H1 (cell line): ENCODE measurements around the gene RALGDS. TPM values are rescaled to one million over a fixed set of nuclear protein-coding genes. Genes with fewer than 3 reads are reported as not detected.

Experiments
- CTCF ChIA-PET: fragments of 300-600 bp; sonication (Branson Sonifier 250); formaldehyde crosslinking; loops from one replicate; lab custom pipeline; 2021; ENCODE audit not compliant: partially characterized antibody; lab: Charles Lee
- POLR2A ChIA-PET: fragments of 300-600 bp; sonication (Branson Sonifier 250); formaldehyde crosslinking; loops from one replicate; lab custom pipeline; 2021; ENCODE audit warnings: inconsistent platforms; ENCODE audit not compliant: partially characterized antibody; lab: Charles Lee
- DNase-seq, 2 experiments: peaks; one replicate each; pipeline versions ENCODE4 v3.0.0 to v3.0.0-alpha.2; 2010 to 2022; ENCODE audit warnings: low spot score in 2 of 2, low read depth in 1 of 2, mixed read lengths in 1 of 2
- FAIRE-seq: peaks from 2 replicates; lab custom pipeline; 2011; peaks lifted over from hg19 to GRCh38; lab: Jason Lieb, UNC
- H2AFZ ChIP-seq: 2 replicates; pipeline ENCODE4 v1.8.1; 2012; ENCODE audit warnings: low read length, inconsistent platforms
- H2AK5ac ChIP-seq: 2 replicates; pipeline ENCODE4 v1.6.1; 2013; ENCODE audit warnings: low read depth, low read length
- H2BK120ac ChIP-seq: replicated peaks from 2 replicates; pipeline ENCODE3; 2013; ENCODE audit warnings: low read depth, low read length, inconsistent platforms
- H2BK12ac ChIP-seq: 2 replicates; pipeline ENCODE4 v1.6.1; 2013; ENCODE audit warnings: low read depth, low read length
- H2BK15ac ChIP-seq: 2 replicates; pipeline ENCODE4 v1.6.1; 2013; ENCODE audit warnings: low read length
- H2BK20ac ChIP-seq: 2 replicates; pipeline ENCODE4 v1.6.1; 2013; ENCODE audit warnings: low read length
- H2BK5ac ChIP-seq: 2 replicates; pipeline ENCODE4 v1.6.1; 2013; ENCODE audit warnings: low read depth, low read length
- H3K14ac ChIP-seq: 2 replicates; pipeline ENCODE4 v1.6.1; 2013; ENCODE audit warnings: inconsistent platforms; ENCODE audit not compliant: insufficient read length
- H3K18ac ChIP-seq: 2 replicates; pipeline ENCODE4 v1.6.1; 2013; ENCODE audit warnings: low read length; ENCODE audit errors: extremely low read depth
- H3K23ac ChIP-seq: 2 replicates; pipeline ENCODE4 v1.6.1; 2013; ENCODE audit warnings: inconsistent platforms; ENCODE audit not compliant: insufficient read length
- H3K23me2 ChIP-seq: 2 replicates; pipeline ENCODE4 v1.6.1; 2013; ENCODE audit warnings: low read depth, low read length
- H3K27ac ChIP-seq: 2 replicates; pipeline ENCODE4 v1.6.1; 2011; ENCODE audit warnings: low read depth, low read length, inconsistent platforms
- H3K27me3 ChIP-seq, 4 experiments: replicated peaks in 1 of 4; 1 replicate in 1 of 4; 2 replicates in 3 of 4; pipeline versions ENCODE4 v1.6.1 to v1.8.1; 2011 to 2013; ENCODE audit warnings: low read length in 3 of 4, mild to moderate bottlenecking in 3 of 4, inconsistent platforms in 2 of 4, mixed read lengths in 2 of 4, moderate library complexity in 1 of 4; ENCODE audit not compliant: control insufficient read depth in 3 of 4, insufficient read depth in 3 of 4; ENCODE audit errors: extremely low read depth in 1 of 4
- H3K36me3 ChIP-seq, 4 experiments: 2 replicates each; pipeline versions ENCODE4 v1.6.1 to v1.8.1; 2011 to 2013; ENCODE audit warnings: mild to moderate bottlenecking in 4 of 4, low read length in 3 of 4, moderate library complexity in 2 of 4, control low read depth in 1 of 4, inconsistent platforms in 1 of 4; ENCODE audit not compliant: insufficient read depth in 4 of 4, control insufficient read depth in 2 of 4
- H3K4ac ChIP-seq: replicated peaks from 2 replicates; pipeline ENCODE3; 2013; ENCODE audit warnings: low read length, low read depth, mixed read lengths, inconsistent platforms; ENCODE audit not compliant: insufficient read length
- H3K4me1 ChIP-seq, 4 experiments: replicated peaks in 1 of 4; 1 replicate in 1 of 4; 2 replicates in 3 of 4; pipeline versions ENCODE4 v1.6.1 to v1.8.1; 2011 to 2013; ENCODE audit warnings: low read length in 3 of 4, inconsistent platforms in 2 of 4, mixed read lengths in 1 of 4; ENCODE audit not compliant: insufficient read depth in 4 of 4, control insufficient read depth in 3 of 4
- H3K4me2 ChIP-seq, 2 experiments: 2 replicates each; pipeline versions ENCODE4 v1.6.1 to v1.8.1; 2011 to 2013; ENCODE audit warnings: low read depth in 2 of 2, low read length in 2 of 2, control low read depth in 1 of 2, inconsistent platforms in 1 of 2, mild to moderate bottlenecking in 1 of 2; ENCODE audit not compliant: insufficient read depth in 1 of 2
- H3K4me3 ChIP-seq, 4 experiments: fragments of 200-600, 300-600 bp in 1 of 4; sonication (generic), shearing (Covaris generic), sonication (Bioruptor Twin) in 1 of 4; 2 replicates each; pipeline versions ENCODE4 v1.5.1 to v1.8.1; 2011 to 2016; ENCODE audit warnings: low read length in 4 of 4, low read depth in 3 of 4, control low read depth in 2 of 4, inconsistent platforms in 2 of 4, mild to moderate bottlenecking in 2 of 4, mixed read lengths in 1 of 4, moderate library complexity in 1 of 4; ENCODE audit not compliant: insufficient read depth in 2 of 4; ENCODE audit errors: extremely low read depth in 1 of 4
- H3K56ac ChIP-seq: replicated peaks from 2 replicates; pipeline ENCODE3; 2013; ENCODE audit warnings: low read depth, mild to moderate bottlenecking, mixed read lengths, low read length, inconsistent platforms; ENCODE audit not compliant: insufficient read length
- H3K79me1 ChIP-seq: 2 replicates; pipeline ENCODE4 v1.6.1; 2013; ENCODE audit warnings: low read depth, low read length, control low read depth
- H3K79me2 ChIP-seq, 2 experiments: 2 replicates each; pipeline versions ENCODE4 v1.6.1 to v1.8.1; 2012 to 2013; ENCODE audit warnings: low read length in 2 of 2, mild to moderate bottlenecking in 2 of 2, inconsistent platforms in 1 of 2; ENCODE audit not compliant: insufficient read depth in 2 of 2, control insufficient read depth in 1 of 2
- H3K9ac ChIP-seq, 4 experiments: replicated peaks in 1 of 4; 1 replicate in 1 of 4; 2 replicates in 3 of 4; pipeline versions ENCODE4 v1.6.1 to v1.8.1; 2011 to 2013; ENCODE audit warnings: low read depth in 3 of 4, low read length in 3 of 4, control low read depth in 2 of 4, mild to moderate bottlenecking in 2 of 4, moderate library complexity in 2 of 4, inconsistent platforms in 1 of 4; ENCODE audit errors: extremely low read depth in 1 of 4
- H3K9me3 ChIP-seq, 2 experiments: 2 replicates each; pipeline versions ENCODE4 v1.6.1 to v1.8.1; 2012 to 2013; ENCODE audit warnings: mild to moderate bottlenecking in 2 of 2, moderate library complexity in 2 of 2, control low read depth in 1 of 2, inconsistent platforms in 1 of 2, low read depth in 1 of 2, low read length in 1 of 2, mixed read lengths in 1 of 2; ENCODE audit not compliant: insufficient read depth in 2 of 2
- H4K20me1 ChIP-seq, 2 experiments: replicated peaks in 1 of 2; 2 replicates each; pipeline versions ENCODE3 to v1.8.1; 2011 to 2013; ENCODE audit warnings: inconsistent platforms in 2 of 2, low read length in 2 of 2, mild to moderate bottlenecking in 1 of 2; ENCODE audit not compliant: insufficient read depth in 2 of 2, control insufficient read depth in 1 of 2
- H4K5ac ChIP-seq: 2 replicates; pipeline ENCODE4 v1.6.1; 2013; ENCODE audit warnings: low read length, low read depth, mixed read lengths, inconsistent platforms; ENCODE audit not compliant: insufficient read length
- H4K8ac ChIP-seq: 2 replicates; pipeline ENCODE4 v1.8.0; 2013; ENCODE audit warnings: mild to moderate bottlenecking, moderate library complexity, low read length, inconsistent platforms; ENCODE audit not compliant: insufficient read depth; ENCODE audit errors: extremely low read depth
- H4K91ac ChIP-seq: replicated peaks from 2 replicates; pipeline ENCODE3; 2013; ENCODE audit warnings: low read length, mixed read lengths, inconsistent platforms; ENCODE audit not compliant: insufficient read length
- ATF3 ChIP-seq: IDR thresholded peaks from 2 replicates; pipeline ENCODE4 v1.6.1; 2011; ENCODE audit warnings: low read depth, mild to moderate bottlenecking, low read length; ENCODE audit not compliant: insufficient read depth
- BACH1 ChIP-seq: IDR thresholded peaks from 2 replicates; pipeline ENCODE4 v1.6.1; 2012; ENCODE audit warnings: low read length, improper control_type of control experiment
- BCL11A ChIP-seq, 2 experiments: IDR thresholded peaks; one replicate each; pipeline ENCODE4 v1.6.1; 2011; ENCODE audit warnings: low read depth in 2 of 2, low read length in 2 of 2, mild to moderate bottlenecking in 2 of 2
- E2F6 ChIP-seq: IDR thresholded peaks from 2 replicates; pipeline ENCODE4 v1.6.1; 2012; ENCODE audit warnings: inconsistent platforms
- EP300 ChIP-seq, 2 experiments: IDR thresholded peaks; 1 replicate in 1 of 2; 2 replicates in 1 of 2; pipeline ENCODE4 v1.6.1; 2011 to 2012; ENCODE audit warnings: low read depth in 2 of 2, low read length in 2 of 2, mild to moderate bottlenecking in 2 of 2, borderline replicate concordance in 1 of 2, inconsistent platforms in 1 of 2, moderate library complexity in 1 of 2
- EZH2 ChIP-seq: fragments of 200-600 bp; sonication (generic); IDR thresholded peaks from 2 replicates; pipeline ENCODE4 v1.7.1; 2012; ENCODE audit warnings: low read depth, mild to moderate bottlenecking, moderate library complexity, low read length, inconsistent platforms; ENCODE audit not compliant: severe bottlenecking
- GABPA ChIP-seq: IDR thresholded peaks from 2 replicates; pipeline ENCODE4 v1.6.1; 2011; ENCODE audit warnings: mild to moderate bottlenecking, low read length, moderate library complexity, borderline replicate concordance; ENCODE audit not compliant: insufficient read depth
- HDAC2 ChIP-seq, 2 experiments: fragments of 300-600 bp in 1 of 2; sonication (generic) in 1 of 2; IDR thresholded peaks; 2 replicates each; pipeline ENCODE4 v1.6.1; 2011 to 2012; ENCODE audit warnings: low read depth in 2 of 2, low read length in 2 of 2, mild to moderate bottlenecking in 2 of 2, moderate library complexity in 2 of 2, borderline replicate concordance in 1 of 2, inconsistent platforms in 1 of 2
- RFX5 ChIP-seq: IDR thresholded peaks from 2 replicates; pipeline ENCODE4 v1.6.1; 2011; ENCODE audit warnings: low read depth, low read length, improper control_type of control experiment, borderline replicate concordance
- RXRA ChIP-seq: IDR thresholded peaks from 2 replicates; pipeline ENCODE4 v1.6.1; 2011; ENCODE audit warnings: low read depth, mild to moderate bottlenecking, low read length, moderate library complexity; ENCODE audit not compliant: insufficient read depth
- SRF ChIP-seq: IDR thresholded peaks from 2 replicates; pipeline ENCODE4 v1.6.1; 2011; ENCODE audit warnings: mild to moderate bottlenecking, low read depth, low read length, moderate library complexity
- TEAD4 ChIP-seq: IDR thresholded peaks from 2 replicates; pipeline ENCODE4 v1.6.1; 2012; ENCODE audit warnings: low read depth, low read length, inconsistent platforms, mixed read lengths
- WGBS, 2 experiments: shearing (Covaris generic) in 1 of 2; methylation state at CpG; one replicate each; pipeline versions ENCODE4 v1.1.6 to v1.1.7; 2013 to 2015; ENCODE audit warnings: low lambda C conversion rate in 2 of 2, mixed read lengths in 2 of 2, inconsistent platforms in 1 of 2, low coverage in 1 of 2, missing lambda C conversion rate in 1 of 2; ENCODE audit not compliant: insufficient replicate concordance in 2 of 2, insufficient coverage in 1 of 2, insufficient read length in 1 of 2; ENCODE audit errors: extremely low coverage in 1 of 2, missing lambda C conversion rate in 1 of 2; 5-methylcytosine and 5-hydroxymethylcytosine counted together
- polyA plus RNA-seq, 7 experiments: library from polyadenylated mRNA; depleted of rRNA in 3 of 7; stranded (reverse) in 5 of 7; unstranded in 2 of 7; fragments of >200 nt in 5 of 7; fragments of 200-250 nt in 2 of 7; gene quantifications; 1 replicate in 5 of 7; 2 replicates in 1 of 7; 4 replicates in 1 of 7; pipeline versions ENCODE4 v1.2.1 to v1.2.3, GENCODE V29; 2011 to 2013; ENCODE audit warnings: missing spikeins in 2 of 7, mixed read lengths in 2 of 7
- total RNA-seq: library from RNA; stranded (reverse); fragmentation: NEBNext Ultra II Directional; extraction: Animal tissue kit (Norgen Biotek cat#: 25700); gene quantifications from 2 replicates; pipeline ENCODE4 v1.2.1, GENCODE V29; 2021

Gene RALGDS
- total and polyA plus RNA-seq, 2 of the 8 experiments (the other 6 are each of a cell fraction or from before 2014, with no cell fraction given) = 14.5 to 25.5 TPM

DNA sequence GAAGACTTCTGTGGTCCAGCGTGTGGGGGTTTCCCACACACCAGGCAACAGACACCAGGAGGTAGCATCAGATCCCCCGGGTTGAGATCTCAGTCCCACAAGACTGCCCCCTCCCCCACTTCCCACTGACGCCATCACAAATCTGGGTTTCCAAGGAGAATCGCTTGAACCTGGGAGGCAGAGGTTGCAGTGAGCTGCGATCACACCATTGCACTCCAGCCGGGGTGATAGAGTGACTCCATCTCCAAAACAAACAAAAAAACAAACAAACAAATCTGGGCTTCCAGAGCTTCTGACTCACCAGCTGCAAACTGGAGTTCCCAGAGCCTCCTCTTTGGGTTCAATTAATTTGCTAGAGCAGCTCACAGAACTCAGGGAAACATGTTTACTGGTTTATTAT, 47.4 kb upstream of the RALGDS start:
- no peak overlapping the region for H3K18ac ChIP-seq
- no peak overlapping the region for H2AK5ac ChIP-seq
- H3K23me2 ChIP-seq = peaks cover 3% of the 10 kb centered on the region; the same call in 1 of the 2 replicates
- H4K20me1 ChIP-seq = peaks cover 0 to 1% of the 10 kb centered on the region in 2 experiments
- H3K56ac ChIP-seq = no peak overlapping the region
- no peak overlapping the region for H2BK12ac ChIP-seq
- H3K36me3 ChIP-seq = no peaks in the 10 kb centered on the region
- no peak overlapping the region for H3K27ac ChIP-seq
- 88% methylated on average over 5 of the region's 6 CpGs; no CpG with 5 or more reads in 1 of the 2 experiments for WGBS, 2 experiments
- FAIRE-seq (no peak), DNase-seq (no peak)
- H3K9ac ChIP-seq = no peak overlapping the region
- no peak overlapping the region for H3K14ac ChIP-seq
- no peaks in the 10 kb centered on the region for H3K79me2 ChIP-seq
- H3K4ac ChIP-seq = no peak overlapping the region
- H4K91ac ChIP-seq = no peak overlapping the region
- H3K23ac ChIP-seq = no peak overlapping the region
- H4K5ac ChIP-seq = no peak overlapping the region
- ChIA-PET CTCF (interaction anchor here (1.6 to 1.7 kb wide), 2 partner anchors 12 to 174 kb away, joined by 6 read pairs; no protein-coding TSS in a partner anchor), POLR2A (no interaction called here)
- no peak overlapping the region for H3K4me3 ChIP-seq
- no peak overlapping the region for H2BK15ac ChIP-seq
- H3K4me1 ChIP-seq = no peaks in the 10 kb centered on the region; a peak in 1 of 7 replicates
- no peak overlapping the region for H4K8ac ChIP-seq
- H3K27me3 ChIP-seq = peaks cover 0 to 12% (median 5%) of the 10 kb centered on the region in 4 experiments; a peak in 5 of 7 replicates
- no peak overlapping the region for H2BK5ac ChIP-seq
- H3K79me1 ChIP-seq = no peaks in the 10 kb centered on the region
- H3K9me3 ChIP-seq = no peaks in the 10 kb centered on the region
- no peak overlapping the region for H3K4me2 ChIP-seq
- H2AFZ ChIP-seq = no peak overlapping the region
- no peak overlapping the region for H2BK120ac ChIP-seq
- H2BK20ac ChIP-seq = no peak overlapping the region
- no peak for TF ChIP-seq BACH1
- TF ChIP-seq BCL11A (IDR thresholded peaks at IDR 0.05; ENCODE audit: low read depth in 2 of 2, low read length in 2 of 2) = no peak
- TF ChIP-seq EZH2 = no peak
- TF ChIP-seq ATF3 = no peak
- no peak for TF ChIP-seq E2F6
- TF ChIP-seq EP300 (IDR thresholded peaks at IDR 0.05; ENCODE audit: borderline replicate concordance in 1 of 2, low read depth in 2 of 2, low read length in 2 of 2) = no peak
- no peak for TF ChIP-seq SRF
- no peak for TF ChIP-seq GABPA
- TF ChIP-seq RXRA = no peak
- TF ChIP-seq HDAC2 (IDR thresholded peaks at IDR 0.05; ENCODE audit: borderline replicate concordance in 1 of 2, low read depth in 2 of 2, low read length in 2 of 2) = no peak
- TF ChIP-seq TEAD4 = no peak
- TF ChIP-seq RFX5 = no peak
